Lower lobe of right lung (tissue), 2 donors: ENCODE data around the gene FUT7. TPM values are rescaled to one million over a fixed set of nuclear protein-coding genes. Genes with fewer than 3 reads are reported as not detected.
"Not testable (repeated sequence)": the region's sequence is repeated elsewhere in the genome, so short reads cannot be mapped to it uniquely, and the experiment has no call there.

Experiments used
- ATAC-seq, 2 donors: fragments of 200-7000 bp; cut with Tn5 transposase; one replicate each; pipeline ENCODE4 v1.9.1; 2020 to 2022; ENCODE audit warnings: mild to moderate bottlenecking in 2 of 2, moderate library complexity in 2 of 2
- DNase-seq: peaks from one replicate; pipeline ENCODE4 v3.0.0-alpha.2; 2020
- H3K27ac ChIP-seq: fragments of 200-600 bp; one replicate; pipeline ENCODE4 v1.8.0; 2022
- H3K27me3 ChIP-seq: fragments of 200-600 bp; one replicate; pipeline ENCODE4 v1.8.0; 2022; ENCODE audit warnings: low read depth
- H3K36me3 ChIP-seq: fragments of 200-600 bp; one replicate; pipeline ENCODE4 v1.8.0; 2022; ENCODE audit warnings: mild to moderate bottlenecking
- H3K4me1 ChIP-seq: fragments of 200-600 bp; one replicate; pipeline ENCODE4 v1.8.0; 2022
- H3K4me3 ChIP-seq: fragments of 200-600 bp; one replicate; pipeline ENCODE4 v1.8.0; 2022; ENCODE audit warnings: mild to moderate bottlenecking
- H3K9me3 ChIP-seq: fragments of 200-600 bp; one replicate; pipeline ENCODE4 v1.8.0; 2022
- intact Hi-C: fragments of 100-400 bp; cut with DNase I; formaldehyde crosslinking; loops from one replicate; pipeline ENCODE4 v1.11.0; 2022
- total RNA-seq: library from RNA; stranded (reverse); fragmentation: NEBNext Ultra II Directional; extraction: Animal tissue kit (Norgen Biotek cat#: 25700); gene quantifications from one replicate; pipeline ENCODE4 v1.2.1, GENCODE V29; 2021
- TF ChIP-seq, protein P1 (sequence below): fragments of 200-600 bp; IDR thresholded peaks from one replicate; pipeline ENCODE4 v1.8.0; 2022; ENCODE audit warnings: antibody characterized with exemption, mild to moderate bottlenecking
- donor health status: DM: no; HTN: yes; CAD: no; lungs with severe emphysema.

Gene FUT7
- total RNA-seq, 1 donor from 2014 or later, result 1.1 TPM

DNA sequence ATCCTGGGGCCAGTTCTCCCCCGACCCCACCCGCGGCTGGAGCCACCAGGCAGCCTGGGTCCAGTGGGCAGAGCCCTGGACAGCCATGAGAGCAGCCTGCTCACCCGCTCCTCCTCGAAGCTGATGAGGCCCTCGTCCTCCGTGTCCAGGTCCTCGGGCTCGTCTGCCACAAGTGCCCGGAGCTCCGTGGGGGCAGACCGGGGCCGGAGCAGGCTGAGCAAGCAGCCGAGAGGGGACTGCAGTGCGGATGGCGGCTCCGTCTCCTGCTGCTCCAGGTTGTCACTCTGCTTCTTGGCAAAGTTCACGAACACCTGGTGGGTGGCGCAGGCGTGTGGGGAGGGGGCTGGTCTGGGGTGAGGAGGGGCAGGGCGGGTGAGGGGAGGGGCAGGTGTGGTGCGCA is 23.6 kb downstream of the FUT7 start:
- intact Hi-C loops, result no loop called here
- ATAC-seq, result no peak
- peaks cover 20% of the 10 kb centered on the region for H3K36me3 ChIP-seq

DNA sequence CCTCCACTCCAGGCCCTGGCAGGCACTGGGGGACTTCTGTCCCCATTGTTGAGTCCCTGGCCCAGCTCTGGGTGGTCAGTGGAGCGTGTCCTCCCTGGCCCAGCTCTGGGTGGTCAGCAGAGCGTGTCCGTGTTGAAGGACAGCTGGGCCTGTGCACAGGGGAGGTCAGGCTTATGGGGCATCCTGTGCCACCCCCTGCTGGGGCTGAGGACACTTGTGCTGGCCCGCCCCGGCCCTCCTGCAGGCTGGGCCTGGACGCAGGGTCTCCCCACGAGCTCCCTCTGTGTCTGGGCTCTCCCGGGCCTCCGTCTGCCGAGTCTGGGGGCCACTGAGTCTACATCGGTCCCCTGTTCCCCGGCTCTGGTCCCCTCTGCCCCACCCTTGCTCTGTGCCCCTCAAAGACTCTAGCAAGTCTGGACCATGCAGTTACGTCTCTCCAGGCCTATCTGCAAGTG is 24.0 kb downstream of the FUT7 start:
- no peak overlapping the region for H3K27ac ChIP-seq
- intact Hi-C loops, result no loop called here
- DNase-seq (no peak), ATAC-seq (peak in 1 of 2 donors; percentile 5)
- H3K27me3 ChIP-seq, result no peaks in the 10 kb centered on the region
- H3K4me1 ChIP-seq, result peaks cover 9% of the 10 kb centered on the region
- peaks cover 18% of the 10 kb centered on the region for H3K36me3 ChIP-seq
- H3K9me3 ChIP-seq, result no peaks in the 10 kb centered on the region
- H3K4me3 ChIP-seq, result no peak overlapping the region
- TF ChIP-seq, protein P1, sequence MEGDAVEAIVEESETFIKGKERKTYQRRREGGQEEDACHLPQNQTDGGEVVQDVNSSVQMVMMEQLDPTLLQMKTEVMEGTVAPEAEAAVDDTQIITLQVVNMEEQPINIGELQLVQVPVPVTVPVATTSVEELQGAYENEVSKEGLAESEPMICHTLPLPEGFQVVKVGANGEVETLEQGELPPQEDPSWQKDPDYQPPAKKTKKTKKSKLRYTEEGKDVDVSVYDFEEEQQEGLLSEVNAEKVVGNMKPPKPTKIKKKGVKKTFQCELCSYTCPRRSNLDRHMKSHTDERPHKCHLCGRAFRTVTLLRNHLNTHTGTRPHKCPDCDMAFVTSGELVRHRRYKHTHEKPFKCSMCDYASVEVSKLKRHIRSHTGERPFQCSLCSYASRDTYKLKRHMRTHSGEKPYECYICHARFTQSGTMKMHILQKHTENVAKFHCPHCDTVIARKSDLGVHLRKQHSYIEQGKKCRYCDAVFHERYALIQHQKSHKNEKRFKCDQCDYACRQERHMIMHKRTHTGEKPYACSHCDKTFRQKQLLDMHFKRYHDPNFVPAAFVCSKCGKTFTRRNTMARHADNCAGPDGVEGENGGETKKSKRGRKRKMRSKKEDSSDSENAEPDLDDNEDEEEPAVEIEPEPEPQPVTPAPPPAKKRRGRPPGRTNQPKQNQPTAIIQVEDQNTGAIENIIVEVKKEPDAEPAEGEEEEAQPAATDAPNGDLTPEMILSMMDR, result no peak

More for the DNA sequence above, 23.6 kb downstream of the FUT7 start:
- TF ChIP-seq, protein P1, result no peak
- Histone ChIP-seq H3K4me3 (no peak overlapping the region), H3K4me1 (peaks cover 9% of the 10 kb centered on the region), H3K9me3 (no peaks in the 10 kb centered on the region), H3K27me3 (no peaks in the 10 kb centered on the region), H3K27ac (no peak overlapping the region)
- DNase-seq, result no peak

DNA sequence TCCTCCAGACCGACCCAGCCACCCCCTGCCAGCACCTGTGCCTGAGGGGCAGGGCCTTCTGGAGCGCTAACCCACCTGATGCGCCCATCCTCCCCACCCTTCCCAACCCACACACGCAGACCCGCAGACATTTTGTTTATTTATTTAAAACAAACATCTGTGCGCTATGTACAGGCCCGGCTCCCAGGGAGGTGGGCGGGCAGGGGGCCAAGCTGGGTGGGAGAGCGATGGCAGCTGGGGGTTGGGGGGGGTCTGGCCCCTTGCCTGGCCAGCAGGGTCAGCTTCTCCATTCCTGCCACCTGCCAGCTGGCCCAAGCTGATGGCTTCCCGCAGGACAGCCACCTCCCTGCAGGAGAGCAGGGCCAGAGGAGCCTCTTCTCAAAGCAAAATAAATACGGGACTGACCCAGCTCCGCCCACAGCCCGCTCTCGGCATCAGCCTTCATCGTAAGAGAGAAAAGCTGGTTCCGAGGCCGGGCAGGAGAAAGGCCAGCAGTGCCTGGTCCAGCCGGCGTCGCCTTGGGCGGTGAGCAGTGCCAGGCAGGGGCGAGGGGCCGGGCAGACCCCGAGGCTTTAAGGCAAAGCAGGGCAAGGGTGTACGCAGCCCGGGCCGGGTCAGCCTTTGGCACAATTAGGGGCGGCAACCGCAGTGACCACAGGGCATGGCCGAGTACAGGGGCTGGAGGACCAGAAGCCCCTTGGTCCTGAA is 24.6 kb downstream of the FUT7 start:
- no peak overlapping the region for H3K27ac ChIP-seq
- peaks cover 9% of the 10 kb centered on the region for H3K4me1 ChIP-seq
- TF ChIP-seq, protein P1, result no peak
- H3K9me3 ChIP-seq, result no peaks in the 10 kb centered on the region
- peak; percentile 4 to 34 for ATAC-seq
- H3K36me3 ChIP-seq, result peaks cover 14% of the 10 kb centered on the region
- H3K4me3 ChIP-seq, result no peak overlapping the region
- no peak for DNase-seq
- intact Hi-C loops, result no loop called here
- H3K27me3 ChIP-seq, result no peaks in the 10 kb centered on the region

DNA sequence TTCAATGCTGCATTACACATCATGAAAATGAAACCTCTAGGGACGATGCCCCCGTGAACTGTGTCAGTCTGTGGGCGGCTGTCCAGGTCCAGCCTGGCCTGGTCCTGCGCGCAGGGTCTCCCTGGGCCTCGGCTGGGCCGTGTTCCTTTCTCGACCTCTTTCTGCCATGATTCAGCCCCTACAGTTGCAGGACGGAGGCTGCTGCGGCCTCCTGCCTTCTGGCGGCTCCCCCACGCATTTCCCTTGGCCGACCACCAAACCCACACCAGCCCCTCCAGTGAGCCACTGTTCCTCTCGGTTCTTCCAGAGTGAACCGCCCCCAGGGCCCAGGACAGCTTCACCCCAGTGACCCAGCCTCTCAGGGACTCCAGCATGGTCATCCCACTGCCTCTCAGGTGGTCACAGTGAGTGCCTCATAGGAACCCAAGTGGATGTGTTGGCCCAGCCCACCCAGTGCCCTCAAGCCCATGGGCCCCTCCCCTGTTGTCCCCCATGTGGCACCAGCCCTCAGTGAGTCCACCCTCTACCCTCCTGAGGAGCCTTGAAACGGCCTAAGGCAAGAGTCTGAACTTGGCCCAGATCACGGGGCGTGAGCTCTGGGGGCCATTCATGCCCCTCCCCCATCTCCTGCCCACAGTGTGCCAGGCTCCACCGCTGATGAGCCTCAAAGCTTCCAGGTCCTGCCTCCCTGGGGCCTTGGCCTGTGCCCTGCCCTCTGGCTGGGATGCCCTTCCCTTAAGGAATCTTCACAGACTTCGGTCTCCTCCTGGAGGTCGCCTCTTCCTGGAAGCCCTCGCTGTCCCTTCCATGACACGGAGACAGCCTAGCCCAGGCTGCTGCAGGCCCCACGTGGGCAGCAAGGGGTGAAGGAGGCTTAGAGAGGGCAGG is 25.5 kb downstream of the FUT7 start:
- Histone ChIP-seq H3K4me1 (peaks cover 9% of the 10 kb centered on the region), H3K4me3 (no peak overlapping the region), H3K9me3 (no peaks in the 10 kb centered on the region), H3K27ac (no peak overlapping the region), H3K36me3 (peaks cover 7% of the 10 kb centered on the region), H3K27me3 (no peaks in the 10 kb centered on the region)
- intact Hi-C loops, result no loop called here
- ATAC-seq (peak; percentile 6 to 9), DNase-seq (no peak)
- TF ChIP-seq, protein P1, result no peak

DNA sequence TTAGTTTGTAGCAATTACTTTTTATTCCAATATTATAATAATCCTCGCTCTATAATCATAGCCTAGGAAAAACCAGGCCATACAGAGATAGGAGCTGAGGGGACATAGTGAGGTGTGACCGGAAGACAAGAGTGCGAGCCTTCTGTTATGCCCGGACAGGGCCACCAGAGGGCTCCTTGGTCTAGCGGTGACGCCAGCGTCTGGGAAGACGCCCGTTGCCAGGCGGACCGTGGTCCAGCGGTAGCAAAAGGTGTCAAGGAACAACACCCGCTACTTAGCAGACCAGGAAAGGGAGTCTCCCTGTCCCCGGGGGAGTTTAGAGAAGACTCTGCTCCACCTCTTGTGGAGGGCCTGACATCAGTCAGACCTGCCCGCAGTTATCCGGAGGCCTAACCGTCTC is 27.6 kb downstream of the FUT7 start:
- DNase-seq, H3K27me3 ChIP-seq, intact Hi-C loops, H3K27ac ChIP-seq, H3K9me3 ChIP-seq, ATAC-seq, H3K36me3 ChIP-seq, H3K4me3 ChIP-seq: not testable (repeated sequence)
- H3K4me1 ChIP-seq, result peaks cover 17% of the 10 kb centered on the region
- TF ChIP-seq, protein P1, result peak; percentile 47
